Adipocyte (in vitro differentiated cells): ENCODE data around the gene CPEB4.

ENCODE experiments used
- DNase-seq: peaks from one replicate; pipeline ENCODE4 v3.0.0-alpha.2; 2015; ENCODE audit warnings: low read depth
- H3K27me3 ChIP-seq: replicated peaks from 2 replicates; pipeline ENCODE4 v1.7.0; 2013; ENCODE audit warnings: mild to moderate bottlenecking, low read length, moderate library complexity; ENCODE audit not compliant: control insufficient read depth, insufficient read depth
- H3K36me3 ChIP-seq: 2 replicates; pipeline ENCODE4 v1.7.0; 2013; ENCODE audit warnings: low read length, mild to moderate bottlenecking, moderate library complexity; ENCODE audit not compliant: control insufficient read depth, insufficient read depth, severe bottlenecking
- H3K4me1 ChIP-seq: 2 replicates; pipeline ENCODE4 v1.7.0; 2013; ENCODE audit warnings: mild to moderate bottlenecking, low read length, moderate library complexity; ENCODE audit not compliant: control insufficient read depth, insufficient read depth
- H3K4me3 ChIP-seq: 2 replicates; pipeline ENCODE4 v1.7.0; 2013; ENCODE audit warnings: mild to moderate bottlenecking, low read length, moderate library complexity
- H3K9ac ChIP-seq: 2 replicates; pipeline ENCODE4 v1.7.0; 2013; ENCODE audit warnings: mild to moderate bottlenecking, low read length, moderate library complexity
- H3K9me3 ChIP-seq: 2 replicates; pipeline ENCODE4 v1.7.0; 2013; ENCODE audit warnings: mild to moderate bottlenecking, low read length, moderate library complexity; ENCODE audit not compliant: control insufficient read depth

CPEB4 gene

GRCh38 chr5:173907284-173907683 lies 19.1 kb downstream of the CPEB4 start:
- DNase-seq, result no peak
- no peak overlapping the region for H3K4me3 ChIP-seq

DNA sequence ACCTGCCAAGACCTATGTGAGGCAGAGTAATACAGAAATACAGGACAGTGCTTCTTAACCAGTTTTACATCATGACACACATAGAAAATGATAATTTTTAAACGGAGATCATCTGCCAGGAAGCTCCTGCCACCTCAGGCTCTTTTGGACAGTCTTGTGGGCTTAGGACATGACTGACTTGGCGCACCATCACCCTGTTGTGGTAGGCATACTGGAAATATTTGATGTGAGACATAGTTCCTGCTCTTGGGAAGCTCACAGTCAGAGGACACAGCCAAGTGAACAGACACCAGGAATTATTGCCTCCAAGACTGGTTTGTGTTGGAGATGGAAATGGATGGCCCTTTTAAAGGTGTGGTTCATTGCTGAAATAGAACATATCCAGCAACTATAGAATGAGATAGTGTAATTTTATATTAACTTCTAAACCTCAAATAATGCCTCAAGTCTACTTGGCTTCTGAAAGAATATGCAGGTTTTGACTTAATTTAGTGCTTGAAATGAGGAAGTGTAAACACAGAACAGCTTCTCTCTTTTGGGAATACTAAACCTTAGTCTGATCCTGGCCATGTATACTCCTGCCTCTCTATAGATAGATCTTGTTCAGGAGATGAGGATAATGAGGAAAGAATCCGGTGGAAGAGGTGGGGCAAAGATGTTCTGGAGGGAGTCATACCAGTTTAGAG lies 19.7 kb downstream of the CPEB4 start:
- no peaks in the 10 kb centered on the region for H3K9me3 ChIP-seq
- H3K27me3 ChIP-seq, result no peaks in the 10 kb centered on the region
- no peak overlapping the region for H3K4me3 ChIP-seq
- H3K9ac ChIP-seq, result no peak overlapping the region
- peaks cover 34% of the 10 kb centered on the region for H3K36me3 ChIP-seq
- no peak for DNase-seq
- peaks cover 17% of the 10 kb centered on the region for H3K4me1 ChIP-seq

More at GRCh38 chr5:173907284-173907683, 19.1 kb downstream of the CPEB4 start:
- no peak overlapping the region for H3K9ac ChIP-seq
- peaks cover 17% of the 10 kb centered on the region for H3K4me1 ChIP-seq
- H3K36me3 ChIP-seq, result peaks cover 29% of the 10 kb centered on the region
- no peaks in the 10 kb centered on the region for H3K9me3 ChIP-seq
- H3K27me3 ChIP-seq, result no peaks in the 10 kb centered on the region

GRCh38 chr5:173909199-173909598 lies 21.1 kb downstream of the CPEB4 start:
- Histone ChIP-seq H3K9me3 (no peaks in the 10 kb centered on the region), H3K4me1 (peaks cover 21% of the 10 kb centered on the region), H3K9ac (no peak overlapping the region), H3K36me3 (peaks cover 40% of the 10 kb centered on the region), H3K4me3 (no peak overlapping the region), H3K27me3 (no peaks in the 10 kb centered on the region)
- no peak for DNase-seq

DNA sequence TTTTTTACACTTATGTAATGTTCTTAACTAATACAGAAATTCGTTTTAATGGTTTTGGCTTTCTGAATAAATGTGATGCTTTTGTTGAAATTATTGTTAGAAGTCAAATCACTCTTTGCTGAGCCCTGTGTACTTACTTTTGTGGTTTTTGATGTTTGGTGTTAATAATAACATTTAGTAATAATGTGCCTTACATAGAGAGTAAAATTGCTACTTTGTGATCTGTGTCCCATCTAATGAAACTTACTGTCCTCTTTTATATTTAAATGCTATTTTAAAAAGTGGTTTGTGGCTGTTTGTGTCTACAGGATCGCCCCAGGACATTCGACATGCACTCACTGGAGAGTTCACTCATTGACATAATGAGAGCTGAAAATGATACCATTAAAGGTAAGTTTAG lies 22.1 kb downstream of the CPEB4 start:
- H3K36me3 ChIP-seq, result peaks cover 40% of the 10 kb centered on the region
- H3K9ac ChIP-seq, result no peak overlapping the region
- H3K4me3 ChIP-seq, result no peak overlapping the region
- H3K9me3 ChIP-seq, result no peaks in the 10 kb centered on the region
- DNase-seq, result no peak
- no peaks in the 10 kb centered on the region for H3K27me3 ChIP-seq
- H3K4me1 ChIP-seq, result peaks cover 24% of the 10 kb centered on the region

DNA sequence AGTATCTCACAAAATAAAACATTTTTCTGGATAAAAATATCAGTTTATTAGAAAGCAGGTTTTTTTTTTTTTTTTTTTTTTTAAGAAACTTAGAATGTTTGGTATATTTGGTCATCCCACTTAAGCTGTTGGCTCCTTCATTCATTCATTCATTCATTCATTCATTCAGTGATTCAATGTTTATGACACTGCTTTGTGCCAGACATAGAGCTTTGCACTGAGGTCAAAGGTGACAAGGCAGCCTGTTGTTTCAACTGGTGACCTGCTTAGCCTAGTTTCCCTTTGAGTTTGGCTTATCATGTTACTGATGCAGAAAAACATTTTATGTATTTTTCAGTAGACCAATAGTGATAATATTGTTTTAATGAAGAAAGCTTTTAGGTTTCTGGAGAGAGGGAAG lies 23.5 kb downstream of the CPEB4 start:
- no peak overlapping the region for H3K4me3 ChIP-seq
- no peaks in the 10 kb centered on the region for H3K9me3 ChIP-seq
- no peak overlapping the region for H3K9ac ChIP-seq
- H3K4me1 ChIP-seq, result peaks cover 30% of the 10 kb centered on the region
- H3K36me3 ChIP-seq, result peaks cover 51% of the 10 kb centered on the region
- no peak for DNase-seq
- no peaks in the 10 kb centered on the region for H3K27me3 ChIP-seq

DNA sequence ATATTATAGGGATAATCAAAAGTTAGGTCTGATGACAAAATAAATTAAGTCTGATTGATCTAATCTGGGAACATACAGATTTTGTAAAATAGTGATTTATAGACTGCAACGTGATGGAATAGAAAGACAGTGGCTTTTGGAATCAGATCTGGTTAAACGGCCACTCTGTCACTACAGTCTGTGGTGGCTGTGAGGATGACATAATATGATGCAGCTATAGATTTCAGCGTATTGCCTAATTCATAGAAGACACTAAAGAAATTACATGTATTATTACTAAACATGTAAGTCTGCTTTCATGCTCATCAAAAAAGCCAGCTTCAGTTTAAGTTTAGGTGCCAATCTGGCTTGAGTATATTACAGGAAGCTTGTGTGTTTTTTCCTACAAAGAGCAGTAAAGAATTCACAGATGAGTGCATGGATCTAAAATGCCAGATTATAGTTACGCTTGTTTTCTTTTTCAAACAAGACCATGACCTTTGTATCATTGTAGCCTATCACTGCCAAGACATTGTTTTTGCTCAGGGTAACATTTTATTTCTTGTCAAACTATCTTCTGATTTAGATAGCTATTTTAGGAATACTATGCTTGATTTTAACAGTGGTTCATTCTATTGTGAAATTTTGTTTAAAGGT lies 25.7 kb downstream of the CPEB4 start:
- H3K4me1 ChIP-seq, result peaks cover 28% of the 10 kb centered on the region
- no peaks in the 10 kb centered on the region for H3K9me3 ChIP-seq
- no peak for DNase-seq

GRCh38 chr5:173915310-173916014 lies 27.3 kb downstream of the CPEB4 start:
- Histone ChIP-seq H3K4me1 (peaks cover 30% of the 10 kb centered on the region), H3K9ac (no peak overlapping the region), H3K27me3 (no peaks in the 10 kb centered on the region), H3K9me3 (no peaks in the 10 kb centered on the region), H3K4me3 (no peak overlapping the region), H3K36me3 (peaks cover 47% of the 10 kb centered on the region)
- peak; percentile 26 for DNase-seq

More for the DNA sequence above, 25.7 kb downstream of the CPEB4 start:
- no peaks in the 10 kb centered on the region for H3K27me3 ChIP-seq
- no peak overlapping the region for H3K4me3 ChIP-seq
- H3K9ac ChIP-seq, result no peak overlapping the region
- H3K36me3 ChIP-seq, result peaks cover 51% of the 10 kb centered on the region

GRCh38 chr5:173916233-173916632 lies 28.1 kb downstream of the CPEB4 start:
- H3K36me3 ChIP-seq, result peaks cover 40% of the 10 kb centered on the region
- no peak for DNase-seq
- H3K27me3 ChIP-seq, result no peaks in the 10 kb centered on the region
- peaks cover 38% of the 10 kb centered on the region for H3K4me1 ChIP-seq
- H3K9ac ChIP-seq, result no peak overlapping the region
- H3K9me3 ChIP-seq, result no peaks in the 10 kb centered on the region
- no peak overlapping the region for H3K4me3 ChIP-seq

DNA sequence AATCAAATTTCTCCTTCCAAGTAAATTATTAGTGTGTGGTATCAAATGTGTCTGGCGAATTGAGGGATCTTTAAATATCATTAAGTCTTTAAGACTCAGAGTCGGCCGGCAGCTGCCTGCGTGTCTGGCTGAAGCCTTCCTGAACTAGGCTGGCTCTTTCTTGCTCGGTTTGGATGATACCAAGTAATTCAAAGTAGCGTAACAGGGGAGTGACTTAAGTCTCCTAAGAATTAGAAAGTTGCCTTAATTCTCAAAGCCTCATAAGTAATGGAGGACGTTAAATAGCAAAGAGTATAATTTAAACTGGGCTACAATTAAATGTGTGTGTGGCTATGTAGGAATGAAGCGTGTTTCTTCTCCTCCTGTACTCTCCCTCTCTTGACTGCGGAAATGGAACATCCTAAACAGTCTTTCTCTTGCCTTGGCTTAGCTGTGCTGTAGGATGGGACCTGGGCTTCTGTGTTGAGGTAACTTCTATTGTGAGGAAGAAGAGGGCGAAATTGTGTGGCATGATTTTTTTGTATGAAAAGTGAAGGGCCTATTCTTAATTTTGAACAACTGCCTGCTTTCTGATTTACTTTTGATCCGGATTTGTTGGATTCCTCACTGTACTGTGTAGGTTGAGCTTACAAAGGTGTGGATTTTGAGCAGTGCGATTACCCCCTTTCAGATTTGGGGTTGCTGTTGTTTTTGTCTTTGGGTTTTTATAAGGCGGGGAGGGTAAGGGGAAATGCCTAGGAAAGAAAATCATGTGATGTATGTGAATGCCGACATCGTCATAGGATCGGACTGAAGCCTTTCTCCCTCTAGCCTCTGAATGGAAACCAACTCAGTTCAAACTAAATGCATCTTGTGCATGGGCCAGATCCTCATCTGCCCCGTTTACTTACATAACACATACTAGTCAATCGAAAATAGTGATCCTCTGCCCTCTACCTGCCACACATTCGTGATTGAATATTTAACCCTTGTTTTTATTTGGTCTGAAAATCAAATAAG lies 29.9 kb downstream of the CPEB4 start:
- Histone ChIP-seq H3K9me3 (no peaks in the 10 kb centered on the region), H3K4me1 (peaks cover 49% of the 10 kb centered on the region), H3K4me3 (peak overlapping the region; percentile 78), H3K27me3 (no peaks in the 10 kb centered on the region), H3K36me3 (peaks cover 26% of the 10 kb centered on the region), H3K9ac (peak overlapping the region; percentile 80)
- DNase-seq, result peak; percentile 79

DNA sequence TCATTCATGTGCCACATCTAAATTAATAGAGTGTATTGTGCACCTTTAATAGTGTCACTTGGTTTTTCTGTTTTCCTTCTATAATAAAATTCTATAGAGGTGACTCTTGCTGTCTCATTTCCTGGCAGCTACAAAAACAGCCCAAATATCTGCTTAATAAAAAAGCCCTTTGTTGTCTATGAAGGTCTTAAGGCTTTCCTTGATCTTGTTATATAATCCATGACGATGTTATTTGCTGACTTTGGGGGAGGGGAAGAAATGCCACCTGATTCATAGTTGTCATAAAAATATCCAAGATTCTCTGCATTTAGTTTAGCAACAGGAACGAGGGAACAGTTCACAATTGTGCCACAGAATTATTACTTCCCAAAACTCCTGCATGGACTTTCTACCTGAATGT lies 31.3 kb downstream of the CPEB4 start:
- Histone ChIP-seq H3K9me3 (no peaks in the 10 kb centered on the region), H3K36me3 (peaks cover 15% of the 10 kb centered on the region), H3K4me1 (peaks cover 58% of the 10 kb centered on the region), H3K9ac (no peak overlapping the region), H3K4me3 (no peak overlapping the region), H3K27me3 (no peaks in the 10 kb centered on the region)
- DNase-seq, result no peak
